HCEC 1CT (cell line): ENCODE results near the gene MGAM2.
A peak's percentile ranks its signal among the peaks of the same experiment; 100 is the strongest.

Experiments
- DNase-seq: peaks from one replicate; pipeline ENCODE4 v3.0.0-alpha.2; 2017

Gene MGAM2

DNA sequence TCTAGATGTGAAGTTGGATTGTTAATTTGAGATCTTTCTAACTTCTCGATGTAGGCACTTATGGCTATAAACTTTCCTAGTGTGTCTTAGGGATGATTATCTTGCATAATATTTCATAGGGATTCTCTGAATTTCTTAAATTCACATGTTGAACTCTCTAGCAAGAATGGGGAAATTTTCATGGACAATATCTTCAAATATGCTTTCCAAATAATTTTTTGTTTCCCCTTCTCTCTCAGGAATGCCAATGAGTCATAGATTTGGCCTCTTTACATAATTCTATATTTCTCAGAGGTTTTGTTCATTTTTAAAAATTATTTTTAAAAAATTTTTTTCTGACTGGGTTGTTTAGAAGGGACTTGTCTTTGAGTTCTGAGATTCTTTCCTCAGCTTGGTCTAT is 68.9 kb downstream of the MGAM2 start:
- DNase-seq, result no peak

DNA sequence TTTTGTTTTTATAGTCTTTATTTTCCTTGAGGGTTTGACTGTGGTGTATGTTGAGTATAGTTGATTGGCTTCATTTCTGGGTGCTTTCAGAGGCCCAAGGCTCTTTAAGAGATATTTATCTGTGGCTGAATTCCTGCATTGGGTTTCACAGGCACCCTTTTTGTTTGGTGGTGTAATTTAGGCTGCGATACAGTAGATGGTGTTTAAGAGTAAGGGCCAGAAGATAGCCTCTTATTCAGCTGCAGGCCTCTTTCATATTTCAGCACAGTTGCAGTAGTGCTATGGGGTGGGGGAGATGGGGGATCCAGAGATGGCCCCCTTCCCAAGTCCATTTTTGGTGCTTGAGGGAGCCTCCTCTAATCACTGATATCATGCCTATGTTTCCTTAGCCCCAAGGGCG is 69.7 kb downstream of the MGAM2 start:
- no peak for DNase-seq

DNA sequence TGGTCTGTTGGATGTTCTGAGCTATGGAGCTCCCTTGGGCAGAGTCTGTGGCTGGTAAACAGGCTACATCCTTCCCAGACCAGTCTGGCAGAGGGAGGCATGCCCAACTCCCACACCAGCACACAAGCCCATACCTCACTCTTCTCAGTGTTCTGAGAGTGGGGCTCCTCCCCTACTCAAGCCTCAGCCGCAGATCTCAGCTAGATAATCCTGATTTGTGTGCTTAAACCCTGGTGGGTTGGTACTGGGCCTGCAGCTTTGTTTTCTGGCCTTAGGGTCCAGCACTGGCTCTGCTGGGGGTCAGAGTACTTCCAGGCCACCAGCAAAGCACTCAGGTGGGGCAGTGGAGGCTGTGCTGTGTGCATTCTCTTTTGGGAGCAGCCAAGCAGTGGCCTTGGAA is 70.4 kb downstream of the MGAM2 start:
- no peak for DNase-seq

DNA sequence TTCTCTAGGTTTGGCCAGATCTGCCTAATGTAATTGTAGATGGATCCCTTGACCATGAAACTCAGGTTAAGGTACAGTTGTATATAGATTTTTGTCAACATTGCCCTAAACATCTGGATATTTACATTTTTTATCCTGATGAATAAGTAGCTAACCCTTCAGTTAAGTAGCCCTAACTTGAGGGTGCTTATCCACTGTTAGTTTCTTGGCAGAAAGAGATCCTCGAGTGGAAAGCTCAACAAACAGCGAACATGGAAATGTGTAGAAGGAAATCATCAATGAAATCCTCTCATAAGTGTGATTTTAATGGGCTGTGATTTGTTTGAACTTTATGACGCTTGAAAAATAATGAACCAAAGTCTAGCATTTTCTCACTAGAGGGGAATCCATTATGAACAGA is 73.6 kb downstream of the MGAM2 start:
- no peak for DNase-seq

DNA sequence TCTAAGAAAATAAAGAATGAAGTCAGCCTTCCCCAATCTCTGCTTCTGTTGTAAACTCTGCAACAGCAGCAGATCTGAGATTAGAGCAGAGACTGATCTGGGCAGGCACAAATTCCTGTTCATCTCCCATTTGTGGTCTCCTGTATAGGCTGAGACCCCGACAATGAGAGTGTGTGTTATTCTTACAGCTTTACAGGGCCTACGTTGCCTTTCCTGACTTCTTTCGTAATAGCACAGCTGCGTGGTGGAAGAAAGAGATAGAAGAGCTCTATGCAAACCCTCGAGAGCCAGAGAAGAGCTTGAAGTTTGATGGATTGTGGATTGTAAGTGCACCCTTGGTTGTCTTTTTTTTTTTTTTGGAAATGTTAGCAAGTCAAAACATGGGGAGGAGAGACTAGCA is 74.3 kb downstream of the MGAM2 start:
- no peak for DNase-seq

DNA sequence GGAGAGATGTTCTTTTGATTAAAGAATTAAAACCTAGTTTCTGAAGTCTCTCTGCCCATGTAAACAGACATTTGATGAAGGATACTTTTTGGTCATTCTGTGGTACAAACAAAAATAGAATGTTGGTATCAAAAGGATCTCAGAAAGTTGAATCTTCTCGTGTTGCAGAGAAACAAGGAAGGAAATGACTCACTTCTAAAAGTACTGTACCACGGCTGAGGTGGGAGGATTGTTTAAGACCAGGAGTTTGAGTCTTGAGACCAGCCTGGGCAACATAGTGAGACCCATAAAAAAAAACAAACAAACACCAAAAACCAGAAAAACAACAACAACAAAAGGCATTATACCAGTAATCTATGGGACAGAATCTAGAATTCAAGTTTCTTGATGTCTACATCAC is 76.6 kb downstream of the MGAM2 start:
- no peak for DNase-seq

DNA sequence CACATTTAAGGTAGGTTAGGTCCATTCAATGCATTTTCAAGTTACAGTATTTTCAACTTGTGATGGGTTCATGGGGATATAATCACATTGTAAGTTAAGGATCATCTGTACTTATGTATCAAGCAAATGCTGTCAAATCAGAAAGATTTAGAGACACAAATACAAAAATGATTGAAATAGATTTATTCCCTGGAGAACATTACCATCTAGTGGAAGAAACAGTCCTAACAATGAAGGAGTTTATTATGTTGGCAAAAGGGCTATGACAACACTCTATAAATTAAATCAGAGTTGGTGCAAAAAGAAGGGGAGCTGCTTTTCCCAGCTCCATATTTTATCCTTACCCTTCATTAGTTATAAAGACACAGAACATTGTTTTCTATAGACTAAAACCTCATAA is 77.3 kb downstream of the MGAM2 start:
- DNase-seq, result peak; percentile 8

GRCh38 chr7:142194201-142194600 is 82.7 kb downstream of the MGAM2 start:
- peak; percentile 16 for DNase-seq

- DNase-seq, result peak; percentile 55
Measured at GRCh38 chr7:142196066-142196840, 84.7 kb downstream of the MGAM2 start.

DNA sequence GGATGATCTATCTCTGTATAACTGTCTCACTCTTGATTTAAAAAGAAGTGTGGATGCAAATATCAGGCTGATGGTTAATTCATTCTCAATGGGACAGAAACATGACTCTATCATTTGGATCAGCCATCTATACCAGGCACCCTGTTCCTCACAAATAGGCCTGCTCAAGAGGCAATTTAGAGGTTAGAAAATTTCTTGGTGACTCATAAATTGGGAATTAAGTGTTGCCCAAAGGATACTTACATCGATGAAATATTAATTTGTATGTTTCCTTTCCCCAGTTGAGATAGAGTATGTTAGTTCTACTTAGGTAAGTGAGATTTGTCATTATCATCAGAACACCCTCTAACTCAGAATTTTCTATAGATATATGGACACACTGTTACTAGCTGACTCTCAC is 88.7 kb downstream of the MGAM2 start:
- DNase-seq, result no peak

DNA sequence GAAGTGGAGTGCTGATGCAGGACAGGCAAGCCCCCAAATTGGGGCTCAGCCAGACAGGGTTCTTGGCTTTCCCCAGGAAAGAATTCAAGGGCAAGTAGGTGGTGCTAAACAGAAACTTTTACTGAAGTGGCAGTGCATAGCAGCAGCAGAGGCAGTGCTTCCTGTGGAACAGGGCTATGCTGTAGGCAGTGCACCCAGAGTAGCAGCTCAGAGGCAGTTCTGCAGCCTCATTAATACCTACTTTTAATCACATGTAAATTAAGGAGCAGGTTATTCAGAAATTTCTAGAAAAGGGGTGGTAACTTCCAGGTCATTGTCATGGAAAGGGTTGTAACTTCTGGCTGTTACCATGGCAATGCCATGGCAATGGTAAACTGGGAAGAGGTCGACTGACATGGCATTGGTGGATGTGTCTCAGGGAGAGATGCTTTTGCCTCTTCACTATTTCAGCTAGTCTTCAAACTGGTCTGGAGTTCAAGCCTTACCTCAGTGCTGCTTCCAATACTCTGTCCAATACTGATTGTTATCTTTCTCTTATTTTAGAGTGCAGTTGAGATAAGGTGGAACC is 117.1 kb downstream of the MGAM2 start:
- no peak for DNase-seq

DNA sequence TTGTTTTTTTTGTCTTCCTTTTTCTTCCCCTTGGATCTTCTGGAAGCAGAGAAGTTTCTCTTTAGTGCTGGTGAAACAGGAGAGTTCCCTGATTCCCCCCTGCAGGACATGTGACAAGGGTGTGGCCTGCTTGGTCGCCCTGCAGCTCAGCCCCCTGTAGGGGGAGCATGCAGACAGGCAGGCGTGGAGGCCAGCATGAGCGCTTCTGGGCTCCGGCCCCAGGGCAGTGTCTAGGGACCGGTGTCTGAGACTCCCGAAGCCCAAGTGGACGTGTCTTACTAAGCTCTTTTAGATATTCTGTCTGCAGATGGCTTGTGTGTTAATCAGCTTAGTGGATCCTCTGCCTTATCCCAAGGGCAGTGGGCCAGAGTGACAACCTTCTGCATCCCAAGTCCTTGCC is 120.2 kb downstream of the MGAM2 start:
- DNase-seq, result no peak

DNA sequence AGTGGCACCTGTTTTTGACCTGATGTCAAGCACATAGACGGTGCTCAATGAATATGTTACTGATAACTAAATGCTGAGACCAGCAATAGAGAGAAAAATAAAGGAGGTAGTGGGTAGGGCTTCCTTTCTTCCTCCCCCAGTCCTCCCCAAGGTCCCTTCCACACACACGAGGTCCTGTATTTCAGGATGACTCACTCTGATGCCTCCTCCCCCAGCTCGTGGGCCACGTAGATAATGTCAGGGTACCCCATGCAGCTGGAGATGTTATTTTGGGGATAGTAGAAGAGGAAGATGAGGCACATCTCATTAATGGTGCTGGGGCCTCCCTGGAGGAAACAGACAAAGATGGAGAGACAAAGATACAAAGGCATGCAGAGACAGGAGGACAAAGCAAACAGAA is 129.0 kb downstream of the MGAM2 start:
- no peak for DNase-seq

DNA sequence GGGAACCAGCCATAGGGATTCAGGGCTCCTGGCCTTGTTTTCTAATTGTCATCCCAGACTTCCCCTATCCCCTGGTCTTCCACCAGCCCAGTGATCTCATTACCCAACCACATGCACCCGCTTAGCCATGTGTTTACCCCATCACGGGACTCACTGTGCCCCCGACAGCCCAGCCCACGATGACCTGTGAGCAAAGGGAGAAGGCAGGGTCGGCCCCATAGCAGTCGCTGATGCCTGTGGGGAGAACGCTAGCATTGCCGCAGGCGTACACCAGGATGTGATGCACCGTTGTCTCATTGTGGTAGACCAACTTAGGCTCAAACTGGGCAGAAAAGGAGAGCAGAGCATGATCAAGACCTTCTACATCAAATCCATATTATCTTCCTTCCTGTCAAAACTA is 132.3 kb downstream of the MGAM2 start:
- DNase-seq, result no peak

DNA sequence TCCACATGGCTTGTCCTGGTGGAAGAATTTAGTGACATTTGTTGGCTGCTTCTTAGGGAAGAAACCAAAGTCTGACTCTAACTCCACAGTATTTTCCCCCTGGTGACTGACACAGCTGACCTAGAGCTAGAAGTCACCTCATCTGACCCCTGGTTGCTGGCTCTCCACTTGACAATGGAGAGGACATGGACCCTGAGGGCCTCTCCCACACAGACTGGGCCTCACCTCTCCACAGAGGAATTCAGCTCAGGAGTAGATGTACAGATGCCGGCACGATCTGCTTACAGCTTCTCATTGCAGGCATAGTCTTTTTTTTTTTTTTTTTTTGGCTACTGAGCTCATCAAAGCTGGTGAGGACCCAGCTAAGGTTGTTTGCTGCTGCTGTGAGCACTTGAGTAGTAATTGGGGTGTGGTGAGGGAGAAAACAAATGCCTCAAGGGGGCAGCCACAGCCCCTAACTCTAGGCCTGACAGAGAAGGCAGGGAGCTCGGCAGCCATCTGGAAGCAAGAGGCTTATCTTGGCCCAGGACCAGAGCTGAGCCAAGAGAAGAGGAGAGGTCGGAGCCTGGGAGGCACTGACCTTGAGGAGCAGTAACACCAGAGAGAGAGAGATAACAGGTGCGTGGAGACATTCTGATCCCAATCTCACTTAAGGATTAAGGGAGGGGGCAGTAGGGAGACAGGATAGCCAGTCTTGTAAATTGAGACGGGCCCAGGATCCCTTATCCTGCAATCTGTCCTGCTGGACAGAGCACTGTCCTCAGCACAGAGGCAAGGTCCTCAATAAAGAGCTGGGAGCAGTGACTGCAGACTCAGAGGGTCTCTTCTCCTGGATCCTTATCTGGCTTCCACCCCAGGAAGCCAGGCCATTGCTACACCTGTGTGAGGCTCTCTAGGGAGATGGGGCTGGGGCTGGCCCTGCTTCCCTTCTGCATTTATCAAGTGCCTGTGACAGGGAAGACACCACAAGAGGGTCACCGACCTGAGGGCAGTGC is 136.9 kb downstream of the MGAM2 start:
- no peak for DNase-seq

GRCh38 chr7:142249918-142250317 is 138.4 kb downstream of the MGAM2 start:
- no peak for DNase-seq

DNA sequence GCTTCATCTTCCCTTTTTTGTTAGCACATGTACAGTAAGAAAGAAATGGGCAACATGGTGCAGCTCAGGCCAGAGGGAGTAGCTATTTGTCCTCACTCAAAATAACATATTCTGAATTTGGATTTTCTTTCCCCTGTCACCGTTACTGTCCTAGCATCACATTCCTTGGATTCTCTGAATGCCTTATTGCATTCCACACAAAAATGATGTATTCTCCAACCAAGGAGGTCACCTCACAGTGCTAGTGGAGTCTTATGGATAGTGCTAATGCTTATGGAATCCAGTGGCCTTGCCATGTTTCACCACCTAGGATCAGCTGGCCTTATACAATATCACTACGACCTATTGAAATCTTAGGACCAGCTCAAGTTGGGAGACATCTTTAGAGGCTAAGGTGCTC is 139.2 kb downstream of the MGAM2 start:
- DNase-seq, result no peak

DNA sequence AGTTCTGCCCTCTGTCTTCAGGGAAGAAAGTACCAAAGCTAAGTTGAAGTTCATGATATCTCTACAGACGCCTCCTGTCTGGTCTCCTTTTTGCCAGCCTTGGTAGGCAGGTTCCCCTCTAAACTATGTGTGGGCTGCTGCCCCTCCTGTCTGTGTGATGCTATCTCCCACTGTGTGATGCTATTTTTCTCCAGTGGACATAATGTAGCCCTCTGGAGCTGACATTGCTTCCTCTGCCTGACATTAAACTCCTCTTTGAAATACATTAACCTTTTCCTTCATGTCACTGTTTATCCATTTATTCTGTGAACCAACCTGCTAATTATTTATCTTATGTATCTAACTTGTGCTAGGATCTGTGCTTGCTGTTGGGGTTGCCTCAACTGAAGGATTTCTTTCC is 146.4 kb downstream of the MGAM2 start, which contains the start of gene PRSS58:
Gene PRSS58, minus strand, starts transcription at position 101 of the 400 bp plus-strand sequence. CDS start 351 bp downstream, outside the sequence.
- DNase-seq, result no peak

- peak; percentile 60 for DNase-seq
Measured at GRCh38 chr7:142263598-142264380, 152.3 kb downstream of the MGAM2 start.
